ENCODE results near the gene DAPL1.

GRCh38 chr2:158818511-158818910 lies 23.4 kb downstream of the DAPL1 start:
- TF ChIP-seq EZH2 (IDR thresholded peaks at IDR 0.05; ENCODE audit: borderline replicate concordance, low read length) (no peak), CTCF (conservative IDR thresholded peaks at IDR 0.05 in 1 of 2, IDR thresholded peaks at IDR 0.05 in 1 of 2; ENCODE audit: extremely low read depth in 1 of 2, insufficient read depth in 1 of 2, low read depth in 1 of 2, low read length in 2 of 2) (no peak)

Data from mammary epithelial cell (primary cell).